ENCODE data around the gene MAPRE3.
"Not testable (repeated sequence)": the region's sequence is repeated elsewhere in the genome, so short reads cannot be mapped to it uniquely, and the experiment has no call there.

Gene MAPRE3

GRCh38 chr2:26970244-26970927 is at the start of gene MAPRE3:
Gene MAPRE3, plus strand, starts transcription at chr2:26970637. Its CDS starts 51,582 bp downstream, at chr2:27022219.
- peak; percentile 68 to 75 for DNase-seq (ENCODE audit: low read depth in 2 of 2)

- no peak for DNase-seq (ENCODE audit: low read depth in 2 of 2)
These were observed 49.1 kb upstream of the MAPRE3 start for GRCh38 chr2:26921323-26921722.

GRCh38 chr2:26922405-26923188 is 47.8 kb upstream of the MAPRE3 start:
- peak; percentile 16 to 27 for DNase-seq (ENCODE audit: low read depth in 2 of 2)

- not testable (repeated sequence) for DNase-seq (ENCODE audit: low read depth in 2 of 2)
These were observed 47.3 kb upstream of the MAPRE3 start for GRCh38 chr2:26923189-26923466.

- no peak for DNase-seq (ENCODE audit: low read depth in 2 of 2)
These were observed 45.7 kb upstream of the MAPRE3 start for GRCh38 chr2:26924731-26925099.

GRCh38 chr2:26925100-26925791 is 45.2 kb upstream of the MAPRE3 start:
- no peak for DNase-seq (ENCODE audit: low read depth in 2 of 2)

GRCh38 chr2:26927221-26927620 is 43.2 kb upstream of the MAPRE3 start:
- DNase-seq (ENCODE audit: low read depth in 2 of 2): no peak

GRCh38 chr2:26932974-26933373 is 37.5 kb upstream of the MAPRE3 start:
- DNase-seq (ENCODE audit: low read depth in 2 of 2): no peak

- DNase-seq (ENCODE audit: low read depth in 2 of 2): no peak
These were observed 36.8 kb upstream of the MAPRE3 start for GRCh38 chr2:26933431-26934334.

GRCh38 chr2:26934335-26934724 is 36.1 kb upstream of the MAPRE3 start:
- no peak for DNase-seq (ENCODE audit: low read depth in 2 of 2)

GRCh38 chr2:26934985-26935384 is 35.5 kb upstream of the MAPRE3 start:
- DNase-seq (ENCODE audit: low read depth in 2 of 2): no peak

GRCh38 chr2:26936855-26937254 is 33.6 kb upstream of the MAPRE3 start:
- DNase-seq (ENCODE audit: low read depth in 2 of 2): no peak

- no peak for DNase-seq (ENCODE audit: low read depth in 2 of 2)
These were observed 31.9 kb upstream of the MAPRE3 start for GRCh38 chr2:26938399-26939118.

- no peak for DNase-seq (ENCODE audit: low read depth in 2 of 2)
These were observed 30.4 kb upstream of the MAPRE3 start for GRCh38 chr2:26940001-26940400.

- DNase-seq (ENCODE audit: low read depth in 2 of 2): no peak
These were observed 29.0 kb upstream of the MAPRE3 start for GRCh38 chr2:26941486-26941885.

- peak; percentile 63 for DNase-seq (ENCODE audit: low read depth in 2 of 2)
These were observed 27.7 kb upstream of the MAPRE3 start for GRCh38 chr2:26942543-26943295.

GRCh38 chr2:26945991-26946750 is 24.3 kb upstream of the MAPRE3 start:
- DNase-seq (ENCODE audit: low read depth in 2 of 2): no peak

- DNase-seq (ENCODE audit: low read depth in 2 of 2): no peak
These were observed 23.3 kb upstream of the MAPRE3 start for GRCh38 chr2:26946841-26947784.

- no peak for DNase-seq (ENCODE audit: low read depth in 2 of 2)
These were observed 21.6 kb upstream of the MAPRE3 start for GRCh38 chr2:26948800-26949199.

Data from stimulated activated CD4-positive, alpha-beta T cell treated with anti-CD3 and anti-CD28 coated beads, Interleukin-4, amount 100 ng/mL, for 48 hours (primary cell).